Body of pancreas (tissue), 4 donors: ENCODE measurements around the gene CRYZ.

Experiments used
- CTCF ChIP-seq, 7 experiments: fragments of 450-650 bp in 4 of 7; fragments of 200-600 bp in 3 of 7; sonication (generic) in 3 of 7; IDR thresholded peaks; one replicate each; pipeline ENCODE4 v1.5.1; 2016 to 2019; ENCODE audit warnings: antibody characterized with exemption in 7 of 7
- POLR2A ChIP-seq, 3 donors: fragments of 450-650 bp; IDR thresholded peaks; one replicate each; pipeline ENCODE4 v1.6.1; 2016; ENCODE audit warnings: antibody characterized with exemption in 3 of 3, mild to moderate bottlenecking in 2 of 3

DNA sequence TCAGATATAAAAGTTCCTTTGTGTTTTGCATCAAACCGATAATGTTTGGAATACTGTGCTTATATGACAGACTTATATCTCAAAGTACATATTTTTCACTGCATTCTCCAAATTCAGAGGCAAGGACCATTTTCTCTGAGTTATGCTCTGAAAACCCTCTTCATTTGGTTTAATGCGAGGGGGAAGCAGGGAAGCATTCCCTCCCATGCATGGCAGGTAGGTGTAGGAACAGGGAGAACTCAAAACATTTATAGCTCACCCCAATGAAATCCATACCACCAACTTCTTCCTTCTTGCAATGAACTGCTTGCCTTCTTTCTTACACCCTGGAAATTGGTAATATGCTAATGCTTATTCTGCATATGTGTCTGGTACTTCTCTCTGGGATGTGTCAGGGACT lies 48.5 kb downstream of the CRYZ start:
- TF ChIP-seq CTCF (IDR thresholded peaks at IDR 0.05) (no peak), POLR2A (IDR thresholded peaks at IDR 0.05) (no peak)
